Mesothelial cell of epicardium (in vitro differentiated cells): ENCODE results near the gene SRRM2. TPM values are rescaled to one million over a fixed set of nuclear protein-coding genes. Genes with fewer than 3 reads are reported as not detected.
A peak's percentile ranks its signal among the peaks of the same experiment; 100 is the strongest.

Experiments
- DNase-seq, 2 experiments: peaks; one replicate each; pipeline ENCODE4 v3.0.0; 2021; ENCODE audit warnings: low spot score in 2 of 2; ENCODE audit not compliant: unreplicated experiment in 2 of 2
- H3K27ac Mint-ChIP-seq: 2 replicates; pipeline ENCODE4 v1.8.0; 2021; ENCODE audit warnings: mixed read lengths
- H3K27me3 Mint-ChIP-seq: 2 replicates; pipeline ENCODE4 v1.8.0; 2021; ENCODE audit warnings: low read depth, mixed read lengths
- H3K36me3 Mint-ChIP-seq: 2 replicates; pipeline ENCODE4 v1.8.0; 2021; ENCODE audit warnings: mixed read lengths
- H3K4me1 Mint-ChIP-seq: 2 replicates; pipeline ENCODE4 v1.8.0; 2021; ENCODE audit warnings: mixed read lengths
- H3K4me3 Mint-ChIP-seq: 2 replicates; pipeline ENCODE4 v1.8.0; 2021; ENCODE audit warnings: mild to moderate bottlenecking, moderate library complexity, mixed read lengths
- H3K9me3 Mint-ChIP-seq: 2 replicates; pipeline ENCODE4 v1.8.0; 2021; ENCODE audit warnings: mixed read lengths
- CTCF ChIP-seq: fragments of 200-600 bp; sonication (generic); IDR thresholded peaks from one replicate; pipeline ENCODE4 v1.5.0; 2021; ENCODE audit warnings: antibody characterized with exemption; ENCODE audit not compliant: unreplicated experiment
- total RNA-seq: library from RNA; stranded (reverse); gene quantifications from 3 replicates; pipeline ENCODE4 v1.2.1, GENCODE V29; 2021

The SRRM2 gene
- total RNA-seq, 1 donor from 2014 or later: 854 TPM

- peaks cover 34% of the 10 kb centered on the region for H3K36me3 Mint-ChIP-seq
- peak overlapping the region; percentile 80 for H3K4me3 Mint-ChIP-seq
- H3K27ac Mint-ChIP-seq: peak overlapping the region; percentile 91
- no peak for DNase-seq
- TF ChIP-seq CTCF: no peak
- peaks cover 49% of the 10 kb centered on the region for H3K4me1 Mint-ChIP-seq
- no peaks in the 10 kb centered on the region for H3K27me3 Mint-ChIP-seq
- H3K9me3 Mint-ChIP-seq: no peaks in the 10 kb centered on the region
Measured at GRCh38 chr16:2755158-2755557, 2.7 kb downstream of the SRRM2 start.

GRCh38 chr16:2756288-2757015 lies 4.0 kb downstream of the SRRM2 start:
- H3K36me3 Mint-ChIP-seq: peaks cover 47% of the 10 kb centered on the region
- H3K4me1 Mint-ChIP-seq: peaks cover 38% of the 10 kb centered on the region
- peaks cover 7% of the 10 kb centered on the region for H3K9me3 Mint-ChIP-seq
- no peak for DNase-seq
- no peaks in the 10 kb centered on the region for H3K27me3 Mint-ChIP-seq
- TF ChIP-seq CTCF: no peak
- H3K27ac Mint-ChIP-seq: peak overlapping the region; percentile 18
- H3K4me3 Mint-ChIP-seq: no peak overlapping the region

GRCh38 chr16:2757344-2757743 lies 4.9 kb downstream of the SRRM2 start:
- no peak for TF ChIP-seq CTCF
- Mint-ChIP-seq H3K27me3 (no peaks in the 10 kb centered on the region), H3K4me1 (peaks cover 34% of the 10 kb centered on the region), H3K9me3 (peaks cover 15% of the 10 kb centered on the region), H3K27ac (no peak overlapping the region), H3K4me3 (no peak overlapping the region), H3K36me3 (peaks cover 56% of the 10 kb centered on the region)
- DNase-seq: no peak

- Mint-ChIP-seq H3K27me3 (no peaks in the 10 kb centered on the region), H3K4me1 (peaks cover 8% of the 10 kb centered on the region), H3K9me3 (peaks cover 47% of the 10 kb centered on the region), H3K36me3 (peaks cover 96% of the 10 kb centered on the region), H3K4me3 (no peak overlapping the region), H3K27ac (no peak overlapping the region)
- TF ChIP-seq CTCF: no peak
- no peak for DNase-seq
Measured at GRCh38 chr16:2761472-2761871, 9.0 kb downstream of the SRRM2 start.

GRCh38 chr16:2761886-2762583 lies 9.6 kb downstream of the SRRM2 start:
- Mint-ChIP-seq H3K36me3 (peaks cover 96% of the 10 kb centered on the region), H3K4me1 (peaks cover 3% of the 10 kb centered on the region), H3K9me3 (peaks cover 50% of the 10 kb centered on the region), H3K27me3 (no peaks in the 10 kb centered on the region), H3K4me3 (no peak overlapping the region), H3K27ac (no peak overlapping the region)
- no peak for DNase-seq
- TF ChIP-seq CTCF: no peak
